ENCODE data around the gene JMJD1C. TPM values are rescaled to one million over a fixed set of nuclear protein-coding genes. Genes with fewer than 3 reads are reported as not detected.

The JMJD1C gene
- total RNA-seq, 1 experiment from 2014 or later: 180 TPM

GRCh38 chr10:63465293-63466143 lies at the start of gene JMJD1C (continued):
- TF ChIP-seq PRDM15 (CRISPR knock-in tag; IDR thresholded peaks at IDR 0.05) (no peak; the same call in 1 of the 2 replicates), NR1H2 (CRISPR knock-in tag; IDR thresholded peaks at IDR 0.05) (no peak), MXD4 (CRISPR knock-in tag; IDR thresholded peaks at IDR 0.05; ENCODE audit: borderline replicate concordance) (no peak), PRRX2 (CRISPR knock-in tag; IDR thresholded peaks at IDR 0.05) (no peak), ATF1 (CRISPR knock-in tag; IDR thresholded peaks at IDR 0.05) (peak; percentile 57; the same call in 1 of the 2 replicates), KAT7 (CRISPR knock-in tag; IDR thresholded peaks at IDR 0.05; ENCODE audit: borderline replicate concordance) (0 out of 2 replicates have a peak, but pooled peaks have one; percentile 76), TEAD1 (CRISPR knock-in tag; IDR thresholded peaks at IDR 0.05) (no peak), SMAD3 (CRISPR knock-in tag; IDR thresholded peaks at IDR 0.05; ENCODE audit: borderline replicate concordance) (0 out of 2 replicates have a peak, but pooled peaks have one; percentile 29), USF1 (CRISPR knock-in tag; IDR thresholded peaks at IDR 0.05) (no peak), NFYB (CRISPR knock-in tag; conservative IDR thresholded peaks at IDR 0.05; ENCODE audit: low read depth) (no peak; the same call in none of the 2 replicates), ZNF263 (CRISPR knock-in tag; IDR thresholded peaks at IDR 0.05; ENCODE audit: low read depth) (no peak), OVOL2 (CRISPR knock-in tag; IDR thresholded peaks at IDR 0.05; ENCODE audit: borderline replicate concordance) (no peak; the same call in 1 of the 2 replicates), ZBTB43 (CRISPR knock-in tag; IDR thresholded peaks at IDR 0.05) (no peak), ATF3 (CRISPR knock-in tag; conservative IDR thresholded peaks at IDR 0.05) (no peak), AR (CRISPR knock-in tag; IDR thresholded peaks at IDR 0.05) (no peak), SMAD4 (CRISPR knock-in tag; IDR thresholded peaks at IDR 0.05) (peak; percentile 51; the same call in 1 of the 2 replicates), ATF2 (CRISPR knock-in tag; IDR thresholded peaks at IDR 0.05; ENCODE audit: borderline replicate concordance, low read depth) (no peak), CTCF (IDR thresholded peaks at IDR 0.05) (no peak; the same call in 1 of the 2 replicates), ZNF512 (CRISPR knock-in tag; IDR thresholded peaks at IDR 0.05; ENCODE audit: borderline replicate concordance) (no peak), FOXP1 (CRISPR knock-in tag; IDR thresholded peaks at IDR 0.05; ENCODE audit: borderline replicate concordance) (peak; percentile 91), ZNF138 (CRISPR knock-in tag; conservative IDR thresholded peaks at IDR 0.05) (no peak)
- TF ChIP-seq, protein P1, sequence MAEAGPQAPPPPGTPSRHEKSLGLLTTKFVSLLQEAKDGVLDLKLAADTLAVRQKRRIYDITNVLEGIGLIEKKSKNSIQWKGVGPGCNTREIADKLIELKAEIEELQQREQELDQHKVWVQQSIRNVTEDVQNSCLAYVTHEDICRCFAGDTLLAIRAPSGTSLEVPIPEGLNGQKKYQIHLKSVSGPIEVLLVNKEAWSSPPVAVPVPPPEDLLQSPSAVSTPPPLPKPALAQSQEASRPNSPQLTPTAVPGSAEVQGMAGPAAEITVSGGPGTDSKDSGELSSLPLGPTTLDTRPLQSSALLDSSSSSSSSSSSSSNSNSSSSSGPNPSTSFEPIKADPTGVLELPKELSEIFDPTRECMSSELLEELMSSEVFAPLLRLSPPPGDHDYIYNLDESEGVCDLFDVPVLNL (CRISPR knock-in tag; IDR thresholded peaks at IDR 0.05; ENCODE audit: borderline replicate concordance, low read depth): no peak
